ENCODE measurements around the gene ROR2.

Gene ROR2

GRCh38 chr9:91886414-91887076 is 63.5 kb downstream of the ROR2 start:
- Histone ChIP-seq H3K27ac (replicated peaks; ENCODE audit: low read length) (peak overlapping the region; percentile 78), H2BK5ac (ENCODE audit: low read length) (peak overlapping the region; percentile 44), H2BK12ac (ENCODE audit: low read length) (no peak overlapping the region), H2AFZ (ENCODE audit: low read length) (no peak overlapping the region), H3K18ac (ENCODE audit: low read length) (peak overlapping the region; percentile 99), H3K4me3 (ENCODE audit: low read length in 2 of 2) (peak overlapping the region in 1 of 2 donors; percentile 23), H3K4me2 (ENCODE audit: insufficient read depth, low read length, poor library complexity, severe bottlenecking) (peak overlapping the region; percentile 53), H3K9me3 (replicated peaks in 1 of 2; ENCODE audit: control insufficient read depth in 2 of 2, insufficient read depth in 1 of 2, low read depth in 1 of 2, low read length in 2 of 2) (peaks cover 0 to 9% of the 10 kb centered on the region in 2 donors), H2AK5ac (ENCODE audit: low read depth, low read length) (peak overlapping the region; percentile 64), H4K8ac (ENCODE audit: low read depth, low read length) (peak overlapping the region; percentile 49), H3K36me3 (replicated peaks in 1 of 2; ENCODE audit: control insufficient read depth in 2 of 2, insufficient read depth in 2 of 2, low read length in 2 of 2) (peaks cover 0 to 19% of the 10 kb centered on the region in 2 donors), H4K91ac (ENCODE audit: low read depth, low read length, poor library complexity) (peak overlapping the region; percentile 99), H3K9ac (ENCODE audit: low read depth, low read length, poor library complexity) (peak overlapping the region; percentile 82), H3K14ac (ENCODE audit: low read length) (peak overlapping the region; percentile 49), H3K4ac (ENCODE audit: low read length) (peak overlapping the region; percentile 2), H2BK120ac (ENCODE audit: low read depth, low read length) (peak overlapping the region; percentile 67), H3K79me1 (ENCODE audit: low read depth, low read length) (peaks cover 7% of the 10 kb centered on the region), H3K23ac (ENCODE audit: low read depth, low read length, poor library complexity) (no peak overlapping the region), H3K4me1 (ENCODE audit: control insufficient read depth in 2 of 2, insufficient read depth in 1 of 2, low read depth in 1 of 2, low read length in 2 of 2) (peaks cover 16 to 28% of the 10 kb centered on the region in 2 donors), H3K27me3 (ENCODE audit: control insufficient read depth in 3 of 3, insufficient read depth in 3 of 3, low read depth in 1 of 3, low read length in 3 of 3) (no peaks in the 10 kb centered on the region), H2BK15ac (ENCODE audit: low read length) (peak overlapping the region; percentile 97)
- peak; percentile 29 for DNase-seq (ENCODE audit: low spot score)
- WGBS, 2 donors (ENCODE audit: extremely low coverage in 2 of 2, insufficient read length in 2 of 2, insufficient replicate concordance in 1 of 2), result no CpG with 5 or more reads among the region's 32 CpGs

DNA sequence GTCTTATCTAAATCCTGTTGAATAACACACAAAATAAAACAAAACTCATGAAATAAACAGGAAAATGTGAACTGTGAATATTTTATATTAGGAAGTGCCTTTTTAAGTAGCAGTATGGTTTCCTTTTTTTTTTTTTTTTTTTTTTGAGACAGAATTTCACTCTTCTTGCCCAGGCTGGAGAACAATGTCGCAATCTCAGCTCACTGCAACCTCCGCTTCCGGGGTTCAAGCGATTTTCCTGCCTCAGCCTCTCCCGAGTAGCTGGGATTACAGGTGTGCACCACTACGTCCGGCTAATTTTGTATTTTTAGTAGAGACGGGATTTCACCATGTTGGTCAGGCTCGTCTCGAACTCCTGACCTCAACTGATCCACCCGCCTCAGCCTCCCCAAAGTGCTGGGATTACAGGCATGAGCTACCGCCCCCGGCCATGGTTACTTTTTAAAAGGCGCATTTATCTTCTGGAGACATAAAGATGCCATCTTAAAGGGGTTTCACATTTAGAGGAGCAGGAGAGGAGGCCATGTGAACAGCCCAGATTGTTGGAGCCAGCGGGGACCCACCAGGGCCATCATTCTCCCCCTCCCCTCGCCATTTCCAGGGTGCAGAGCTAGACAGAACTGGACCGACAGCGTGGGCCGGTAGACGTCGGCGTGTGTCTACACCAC is 64.1 kb downstream of the ROR2 start:
- Histone ChIP-seq H2BK5ac (ENCODE audit: low read length) (peak overlapping the region; percentile 44), H2BK12ac (ENCODE audit: low read length) (no peak overlapping the region), H3K18ac (ENCODE audit: low read length) (peak overlapping the region; percentile 99), H2AFZ (ENCODE audit: low read length) (no peak overlapping the region), H3K4me2 (ENCODE audit: insufficient read depth, low read length, poor library complexity, severe bottlenecking) (peak overlapping the region; percentile 53), H4K8ac (ENCODE audit: low read depth, low read length) (peak overlapping the region; percentile 49), H3K9ac (ENCODE audit: low read depth, low read length, poor library complexity) (peak overlapping the region; percentile 82), H3K23ac (ENCODE audit: low read depth, low read length, poor library complexity) (no peak overlapping the region), H3K27ac (replicated peaks; ENCODE audit: low read length) (peak overlapping the region; percentile 93), H3K4ac (ENCODE audit: low read length) (peak overlapping the region; percentile 2), H3K36me3 (replicated peaks in 1 of 2; ENCODE audit: control insufficient read depth in 2 of 2, insufficient read depth in 2 of 2, low read length in 2 of 2) (peaks cover 0 to 25% of the 10 kb centered on the region in 2 donors), H2BK120ac (ENCODE audit: low read depth, low read length) (peak overlapping the region; percentile 67), H2AK5ac (ENCODE audit: low read depth, low read length) (peak overlapping the region; percentile 64), H3K14ac (ENCODE audit: low read length) (peak overlapping the region; percentile 49), H3K9me3 (replicated peaks in 1 of 2; ENCODE audit: control insufficient read depth in 2 of 2, insufficient read depth in 1 of 2, low read depth in 1 of 2, low read length in 2 of 2) (peaks cover 0 to 9% of the 10 kb centered on the region in 2 donors), H4K91ac (ENCODE audit: low read depth, low read length, poor library complexity) (peak overlapping the region; percentile 99), H3K4me1 (ENCODE audit: control insufficient read depth in 2 of 2, insufficient read depth in 1 of 2, low read depth in 1 of 2, low read length in 2 of 2) (peaks cover 16 to 28% of the 10 kb centered on the region in 2 donors), H3K4me3 (ENCODE audit: low read length in 2 of 2) (peak overlapping the region in 1 of 2 donors; percentile 23), H3K27me3 (ENCODE audit: control insufficient read depth in 3 of 3, insufficient read depth in 3 of 3, low read depth in 1 of 3, low read length in 3 of 3) (no peaks in the 10 kb centered on the region), H2BK15ac (ENCODE audit: low read length) (peak overlapping the region; percentile 97), H3K79me1 (ENCODE audit: low read depth, low read length) (peaks cover 7% of the 10 kb centered on the region)
- no peak for DNase-seq (ENCODE audit: low spot score)
- WGBS, 2 donors (ENCODE audit: extremely low coverage in 2 of 2, insufficient read length in 2 of 2, insufficient replicate concordance in 1 of 2), result no CpG with 5 or more reads among the region's 22 CpGs

- Histone ChIP-seq H2BK120ac (ENCODE audit: low read depth, low read length) (peak overlapping the region; percentile 26), H2BK15ac (ENCODE audit: low read length) (no peak overlapping the region), H3K4me1 (ENCODE audit: control insufficient read depth in 2 of 2, insufficient read depth in 1 of 2, low read depth in 1 of 2, low read length in 2 of 2) (peaks cover 16 to 28% of the 10 kb centered on the region in 2 donors), H4K8ac (ENCODE audit: low read depth, low read length) (no peak overlapping the region), H3K23ac (ENCODE audit: low read depth, low read length, poor library complexity) (no peak overlapping the region), H3K36me3 (replicated peaks in 1 of 2; ENCODE audit: control insufficient read depth in 2 of 2, insufficient read depth in 2 of 2, low read length in 2 of 2) (peaks cover 0 to 34% of the 10 kb centered on the region in 2 donors), H3K27me3 (ENCODE audit: control insufficient read depth in 3 of 3, insufficient read depth in 3 of 3, low read depth in 1 of 3, low read length in 3 of 3) (no peaks in the 10 kb centered on the region), H2BK12ac (ENCODE audit: low read length) (no peak overlapping the region), H3K4me2 (ENCODE audit: insufficient read depth, low read length, poor library complexity, severe bottlenecking) (no peak overlapping the region), H3K14ac (ENCODE audit: low read length) (no peak overlapping the region), H2BK5ac (ENCODE audit: low read length) (no peak overlapping the region), H3K9me3 (replicated peaks in 1 of 2; ENCODE audit: control insufficient read depth in 2 of 2, insufficient read depth in 1 of 2, low read depth in 1 of 2, low read length in 2 of 2) (peaks cover 0 to 9% of the 10 kb centered on the region in 2 donors), H3K18ac (ENCODE audit: low read length) (peak overlapping the region; percentile 89), H2AFZ (ENCODE audit: low read length) (no peak overlapping the region), H3K9ac (ENCODE audit: low read depth, low read length, poor library complexity) (no peak overlapping the region), H3K79me1 (ENCODE audit: low read depth, low read length) (peaks cover 7% of the 10 kb centered on the region), H2AK5ac (ENCODE audit: low read depth, low read length) (peak overlapping the region; percentile 73), H3K4me3 (ENCODE audit: low read length in 2 of 2) (no peak overlapping the region), H4K91ac (ENCODE audit: low read depth, low read length, poor library complexity) (no peak overlapping the region), H3K4ac (ENCODE audit: low read length) (no peak overlapping the region), H3K27ac (replicated peaks; ENCODE audit: low read length) (peak overlapping the region; percentile 93)
- peak; percentile 81 for DNase-seq (ENCODE audit: low spot score)
- WGBS, 2 donors (ENCODE audit: extremely low coverage in 2 of 2, insufficient read length in 2 of 2, insufficient replicate concordance in 1 of 2), result no CpG with 5 or more reads among the region's 12 CpGs
Observed at GRCh38 chr9:91884696-91885687, 65.0 kb downstream of the ROR2 start.
